SK-N-SH (cell line): ENCODE measurements around the gene CBR1.

Experiments used
- MXI1 ChIP-seq: IDR thresholded peaks from 2 replicates; pipeline ENCODE4 v1.6.1; 2012; ENCODE audit warnings: mild to moderate bottlenecking, low read depth, low read length, improper control_type of control experiment
- POLR2AphosphoS5 ChIP-seq: IDR thresholded peaks from 2 replicates; pipeline ENCODE4 v1.6.1; 2012; ENCODE audit warnings: low read depth, low read length
- RFX5 ChIP-seq: IDR thresholded peaks from 2 replicates; pipeline ENCODE4 v1.6.1; 2012; ENCODE audit warnings: mild to moderate bottlenecking, improper control_type of control experiment, low read length
- TAF1 ChIP-seq: IDR thresholded peaks from 2 replicates; pipeline ENCODE4 v1.6.1; 2012; ENCODE audit warnings: low read depth, mild to moderate bottlenecking, low read length, moderate library complexity, borderline replicate concordance
- TF ChIP-seq, protein P1 (sequence below): fragments of 200-600 bp; sonication (generic); IDR thresholded peaks from 2 replicates; pipeline ENCODE4 v1.6.1; 2017; ENCODE audit warnings: antibody characterized with exemption, mild to moderate bottlenecking, moderate library complexity
- TF ChIP-seq, protein P2 (sequence below): IDR thresholded peaks from 2 replicates; pipeline ENCODE4 v1.4.0; 2012; ENCODE audit warnings: low read depth
- TF ChIP-seq, protein P3 (sequence below): fragments of 150-350 bp; IDR thresholded peaks from 2 replicates; pipeline ENCODE4 v1.6.1; 2017; ENCODE audit warnings: antibody characterized with exemption, low read length, low read depth, borderline replicate concordance

DNA sequence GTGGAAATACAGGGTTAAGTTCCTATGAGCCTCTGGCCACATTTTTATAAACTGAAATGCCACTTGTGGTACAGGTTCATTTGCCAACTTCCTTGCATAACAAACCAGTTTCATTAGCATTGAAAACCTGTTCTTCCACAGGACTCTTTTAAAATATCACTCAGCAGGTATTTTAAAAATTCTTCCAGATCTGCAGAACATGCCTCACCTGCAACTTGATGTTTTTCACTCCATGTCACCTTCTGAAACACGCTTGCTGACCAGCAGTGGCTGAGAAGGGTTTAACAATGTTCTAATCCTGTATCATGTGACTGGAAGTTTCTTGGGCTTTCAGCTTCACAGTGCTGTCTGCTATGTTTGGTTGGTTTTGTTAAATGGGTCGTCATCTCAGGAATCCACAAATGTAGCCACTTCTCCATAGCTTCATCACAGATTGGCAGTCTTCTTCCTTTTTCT is 47.5 kb downstream of the CBR1 start:
- TF ChIP-seq, protein P1, sequence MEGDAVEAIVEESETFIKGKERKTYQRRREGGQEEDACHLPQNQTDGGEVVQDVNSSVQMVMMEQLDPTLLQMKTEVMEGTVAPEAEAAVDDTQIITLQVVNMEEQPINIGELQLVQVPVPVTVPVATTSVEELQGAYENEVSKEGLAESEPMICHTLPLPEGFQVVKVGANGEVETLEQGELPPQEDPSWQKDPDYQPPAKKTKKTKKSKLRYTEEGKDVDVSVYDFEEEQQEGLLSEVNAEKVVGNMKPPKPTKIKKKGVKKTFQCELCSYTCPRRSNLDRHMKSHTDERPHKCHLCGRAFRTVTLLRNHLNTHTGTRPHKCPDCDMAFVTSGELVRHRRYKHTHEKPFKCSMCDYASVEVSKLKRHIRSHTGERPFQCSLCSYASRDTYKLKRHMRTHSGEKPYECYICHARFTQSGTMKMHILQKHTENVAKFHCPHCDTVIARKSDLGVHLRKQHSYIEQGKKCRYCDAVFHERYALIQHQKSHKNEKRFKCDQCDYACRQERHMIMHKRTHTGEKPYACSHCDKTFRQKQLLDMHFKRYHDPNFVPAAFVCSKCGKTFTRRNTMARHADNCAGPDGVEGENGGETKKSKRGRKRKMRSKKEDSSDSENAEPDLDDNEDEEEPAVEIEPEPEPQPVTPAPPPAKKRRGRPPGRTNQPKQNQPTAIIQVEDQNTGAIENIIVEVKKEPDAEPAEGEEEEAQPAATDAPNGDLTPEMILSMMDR, result no peak
- TF ChIP-seq, protein P2, sequence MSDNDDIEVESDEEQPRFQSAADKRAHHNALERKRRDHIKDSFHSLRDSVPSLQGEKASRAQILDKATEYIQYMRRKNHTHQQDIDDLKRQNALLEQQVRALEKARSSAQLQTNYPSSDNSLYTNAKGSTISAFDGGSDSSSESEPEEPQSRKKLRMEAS, result no peak
- TF ChIP-seq, protein P3, sequence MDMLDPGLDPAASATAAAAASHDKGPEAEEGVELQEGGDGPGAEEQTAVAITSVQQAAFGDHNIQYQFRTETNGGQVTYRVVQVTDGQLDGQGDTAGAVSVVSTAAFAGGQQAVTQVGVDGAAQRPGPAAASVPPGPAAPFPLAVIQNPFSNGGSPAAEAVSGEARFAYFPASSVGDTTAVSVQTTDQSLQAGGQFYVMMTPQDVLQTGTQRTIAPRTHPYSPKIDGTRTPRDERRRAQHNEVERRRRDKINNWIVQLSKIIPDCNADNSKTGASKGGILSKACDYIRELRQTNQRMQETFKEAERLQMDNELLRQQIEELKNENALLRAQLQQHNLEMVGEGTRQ, result no peak
- TF ChIP-seq POLR2AphosphoS5, result no peak
- TF ChIP-seq MXI1, result no peak
- no peak for TF ChIP-seq RFX5
- no peak for TF ChIP-seq TAF1
